Stimulated activated CD8-positive, alpha-beta memory T cell treated with anti-CD3 and anti-CD28 coated beads, Interleukin-7, amount 100 ng/mL, for 4 hours (primary cell): ENCODE data around the gene ZNF19.
"Not testable (repeated sequence)": the region's sequence is repeated elsewhere in the genome, so short reads cannot be mapped to it uniquely, and the experiment has no call there.

Experiments used
- DNase-seq, 2 donors: peaks; one replicate each; pipeline ENCODE4 v3.0.0-alpha.2; 2020; ENCODE audit warnings: low read depth in 2 of 2

ZNF19 gene

DNA sequence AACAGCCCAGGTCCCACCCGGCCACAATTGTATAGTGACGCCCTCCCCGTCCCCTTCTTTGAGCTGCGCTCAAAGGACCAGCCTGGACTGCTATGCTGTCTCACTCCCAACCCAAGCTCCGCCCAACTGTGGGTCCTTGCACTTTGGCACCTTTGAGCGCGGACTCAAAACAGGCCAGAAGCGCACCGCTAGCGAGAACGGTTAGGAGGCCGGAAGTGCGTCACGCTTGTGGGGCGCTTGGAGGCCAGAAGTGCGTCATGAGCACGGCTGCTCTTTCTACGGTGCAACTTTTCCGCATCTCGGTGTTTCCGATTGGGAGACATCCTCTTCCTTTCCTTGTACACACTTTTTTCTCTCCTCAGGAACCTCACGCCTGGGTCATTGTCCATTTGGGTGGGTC is at the start of gene ZNF19:
Gene ZNF19, minus strand, starts transcription at position 203 of the 400 bp plus-strand sequence. CDS start 7,210 bp downstream, outside the sequence.
- DNase-seq, result no peak

DNA sequence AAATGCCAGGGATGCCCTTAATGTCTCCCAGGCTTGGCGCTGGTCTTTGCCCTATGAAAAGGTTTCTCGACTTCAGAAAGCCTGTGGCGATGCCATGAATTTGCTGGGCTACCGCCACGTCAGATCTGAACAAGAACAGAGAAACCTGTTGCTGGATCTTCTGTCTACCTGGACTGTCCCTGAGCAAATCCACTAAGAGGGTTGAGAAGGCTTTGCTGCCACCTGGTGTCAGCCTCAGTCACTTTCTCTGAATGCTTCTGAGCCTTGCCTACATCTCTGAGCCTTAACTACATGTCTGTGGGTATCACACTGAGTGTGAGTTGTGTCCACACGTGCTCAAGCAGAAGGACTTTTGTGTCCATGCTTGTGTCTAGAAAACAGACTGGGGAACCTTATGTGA is 48.5 kb upstream of the ZNF19 start:
- DNase-seq, result no peak

DNA sequence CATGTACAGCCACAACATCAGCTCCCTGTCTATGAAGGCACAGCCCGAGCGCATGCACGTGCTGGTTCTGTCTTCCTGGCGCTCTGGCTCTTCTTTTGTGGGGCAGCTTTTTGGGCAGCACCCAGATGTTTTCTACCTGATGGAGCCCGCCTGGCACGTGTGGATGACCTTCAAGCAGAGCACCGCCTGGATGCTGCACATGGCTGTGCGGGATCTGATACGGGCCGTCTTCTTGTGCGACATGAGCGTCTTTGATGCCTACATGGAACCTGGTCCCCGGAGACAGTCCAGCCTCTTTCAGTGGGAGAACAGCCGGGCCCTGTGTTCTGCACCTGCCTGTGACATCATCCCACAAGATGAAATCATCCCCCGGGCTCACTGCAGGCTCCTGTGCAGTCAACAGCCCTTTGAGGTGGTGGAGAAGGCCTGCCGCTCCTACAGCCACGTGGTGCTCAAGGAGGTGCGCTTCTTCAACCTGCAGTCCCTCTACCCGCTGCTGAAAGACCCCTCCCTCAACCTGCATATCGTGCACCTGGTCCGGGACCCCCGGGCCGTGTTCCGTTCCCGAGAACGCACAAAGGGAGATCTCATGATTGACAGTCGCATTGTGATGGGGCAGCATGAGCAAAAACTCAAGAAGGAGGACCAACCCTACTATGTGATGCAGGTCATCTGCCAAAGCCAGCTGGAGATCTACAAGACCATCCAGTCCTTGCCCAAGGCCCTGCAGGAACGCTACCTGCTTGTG is 47.8 kb upstream of the ZNF19 start:
- no peak for DNase-seq

DNA sequence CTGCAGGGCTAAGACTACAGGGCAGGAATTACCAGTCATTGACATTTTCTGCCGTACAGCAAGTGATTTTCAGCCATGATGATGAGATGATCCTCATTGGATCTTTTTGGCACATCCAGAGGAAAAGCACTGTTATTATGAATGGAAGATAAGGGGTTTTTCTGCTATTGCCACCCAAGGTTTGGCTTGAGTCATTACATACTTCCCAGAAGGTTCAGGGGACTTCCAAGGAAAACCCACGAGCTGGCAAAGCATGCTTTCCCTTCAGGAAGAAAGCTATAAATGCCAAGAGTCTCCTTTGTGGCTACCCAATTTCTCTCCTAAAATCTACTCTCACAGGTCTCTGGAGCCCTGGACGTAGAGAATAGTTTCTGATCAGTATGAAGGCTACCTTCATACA is 43.2 kb upstream of the ZNF19 start:
- no peak for DNase-seq

- no peak for DNase-seq
Observed at GRCh38 chr16:71528863-71529262, 39.7 kb upstream of the ZNF19 start.

DNA sequence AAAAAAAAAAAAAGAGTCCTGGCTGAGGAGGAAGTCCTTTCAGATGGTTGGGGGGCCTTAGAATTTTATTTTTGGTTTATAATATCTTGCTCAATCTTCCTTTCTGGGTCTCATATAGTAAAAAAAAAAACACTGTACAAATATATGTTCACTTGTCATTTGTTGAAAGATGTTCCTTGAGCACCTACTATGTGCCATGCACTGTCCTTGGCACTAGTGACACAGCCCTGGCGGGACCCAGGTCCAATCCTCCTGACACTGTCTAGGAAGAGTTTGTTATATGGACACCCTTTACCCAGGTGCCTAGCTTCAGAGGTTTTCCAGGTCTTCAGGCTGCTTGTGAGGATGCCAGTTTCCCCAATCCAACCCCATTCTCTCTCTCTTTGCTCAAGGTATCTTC is 39.1 kb upstream of the ZNF19 start:
- no peak for DNase-seq

GRCh38 chr16:71526111-71526631 is 37.0 kb upstream of the ZNF19 start, which contains the start of gene CHST4:
Gene CHST4 (plus strand): TSS chr16:71526426. CDS start chr16:71536678, 10,252 bp downstream.
- no peak for DNase-seq

DNA sequence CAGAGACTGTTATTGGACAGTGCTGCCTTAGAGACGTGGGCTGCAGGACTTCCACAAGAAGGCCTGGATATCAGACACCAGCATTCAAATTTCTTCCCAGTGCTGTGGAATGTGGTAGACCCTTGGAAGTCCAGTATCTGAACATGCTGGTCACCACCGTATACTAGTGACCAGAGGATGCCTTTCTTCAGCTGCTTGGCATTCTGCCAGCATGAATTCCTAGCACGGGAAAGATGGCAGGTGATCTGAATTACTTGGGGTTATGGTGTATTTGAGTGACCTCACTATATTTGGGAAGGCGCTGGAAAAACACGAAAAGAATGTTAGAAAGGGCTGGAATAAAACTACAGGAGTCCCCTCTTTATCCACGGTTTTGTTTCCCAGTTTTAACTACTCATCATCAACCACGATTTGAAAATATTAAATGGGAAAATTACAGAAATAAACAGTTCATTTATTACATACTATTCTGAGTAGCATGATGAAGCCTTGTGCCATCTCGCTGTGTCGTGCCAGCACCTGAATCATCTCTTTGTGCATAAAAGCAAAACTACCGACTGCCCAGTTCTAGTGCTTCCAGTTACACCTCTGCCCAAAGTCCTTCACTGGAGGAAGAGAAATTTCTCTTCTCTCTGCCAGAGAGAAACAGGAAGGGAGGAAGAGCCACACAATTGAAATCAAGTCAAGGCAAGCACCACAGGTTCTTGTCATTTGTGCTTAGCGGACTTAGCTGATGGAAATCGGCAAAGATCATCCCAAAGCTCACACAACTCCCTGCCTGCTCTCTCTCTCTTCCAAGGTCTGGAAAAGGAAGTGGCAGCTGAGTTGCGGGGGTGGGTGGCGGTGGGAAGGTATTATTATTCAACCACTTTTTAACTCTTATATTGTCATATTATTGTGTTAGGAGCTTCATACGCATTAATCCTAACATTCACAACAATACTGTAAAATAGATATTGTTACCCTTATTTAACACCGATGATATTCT is 35.7 kb upstream of the ZNF19 start:
- no peak for DNase-seq

GRCh38 chr16:71520550-71520949 is 31.4 kb upstream of the ZNF19 start:
- no peak for DNase-seq

DNA sequence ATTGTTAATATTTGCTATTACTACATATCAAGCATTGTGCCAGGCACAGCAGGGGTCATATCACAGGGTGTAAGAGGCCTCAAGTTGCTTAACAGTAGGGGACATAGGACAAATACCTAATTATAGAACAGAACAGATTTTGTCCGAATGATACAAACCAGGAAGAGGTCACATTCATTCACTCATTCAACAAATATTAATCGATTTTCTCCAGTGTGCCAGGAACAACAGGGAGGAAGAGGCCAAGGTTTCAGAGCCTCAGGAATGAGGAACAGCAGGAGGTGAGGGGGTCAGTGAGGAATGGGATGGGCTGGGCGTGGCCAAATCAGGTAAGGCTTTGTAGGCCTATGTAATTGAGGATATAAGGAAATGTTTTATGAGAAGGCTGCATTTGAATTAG is 25.9 kb upstream of the ZNF19 start:
- DNase-seq, result no peak

- DNase-seq, result no peak
Observed at GRCh38 chr16:71514476-71514875, 25.4 kb upstream of the ZNF19 start.

GRCh38 chr16:71513302-71513701 is 24.2 kb upstream of the ZNF19 start:
- DNase-seq, result no peak

DNA sequence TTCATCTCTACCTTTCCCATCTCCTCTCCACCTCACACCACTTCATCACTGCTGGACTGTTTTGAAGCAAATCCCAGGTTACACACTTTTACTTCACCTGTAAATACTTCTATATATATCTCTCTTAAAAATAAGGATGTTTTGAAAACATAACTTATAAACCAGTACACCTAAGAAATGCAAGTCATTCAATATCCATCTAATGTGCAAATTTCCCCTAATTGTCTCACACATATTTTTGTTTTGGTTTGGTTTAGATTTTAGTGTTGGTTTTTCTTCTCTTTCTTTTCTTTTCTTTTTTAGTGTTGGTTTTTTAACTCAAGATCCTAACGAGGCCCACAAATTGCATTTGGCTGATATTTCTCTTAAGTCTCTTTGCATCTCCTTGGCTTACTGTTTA is 17.9 kb upstream of the ZNF19 start:
- no peak for DNase-seq

DNA sequence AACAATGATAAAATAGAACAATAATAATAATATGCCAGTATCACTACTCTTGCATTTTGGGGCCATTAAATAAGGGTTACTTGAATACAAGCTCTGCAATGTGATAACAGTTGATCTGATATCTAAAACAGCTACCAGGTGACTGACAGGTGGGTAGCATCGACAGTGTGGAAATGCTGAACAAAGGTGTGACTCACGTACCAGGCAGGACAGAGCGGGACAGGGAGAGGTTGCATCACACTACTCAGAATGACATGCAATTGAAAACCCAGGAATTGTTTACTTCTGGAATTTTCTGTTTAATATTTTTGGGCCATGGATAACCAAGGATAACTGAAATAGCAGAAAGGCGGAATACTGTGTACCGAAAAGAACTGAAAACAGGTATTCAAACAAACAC is 15.8 kb upstream of the ZNF19 start:
- DNase-seq, result no peak

DNA sequence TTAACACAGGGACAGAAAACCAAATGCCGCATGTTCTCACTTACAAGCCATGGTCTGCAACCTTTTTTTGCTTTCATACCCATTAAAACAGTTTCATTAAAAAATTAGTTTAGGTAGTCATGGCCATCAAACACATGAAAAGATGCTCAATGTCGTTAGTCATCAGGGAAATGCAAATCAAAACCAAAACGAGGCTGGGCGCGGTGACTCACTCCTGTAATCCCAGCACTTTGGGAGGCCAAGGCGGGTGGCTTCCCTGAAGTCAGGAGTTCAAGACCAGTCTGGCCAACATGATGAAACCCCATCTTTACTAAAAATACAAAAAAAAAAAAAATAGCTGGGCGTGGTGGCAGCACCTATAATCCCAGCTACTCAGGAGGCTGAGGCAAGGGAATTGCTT is 14.9 kb upstream of the ZNF19 start:
- not testable (repeated sequence) for DNase-seq

- no peak for DNase-seq
Observed at GRCh38 chr16:71501547-71501946, 12.4 kb upstream of the ZNF19 start.

DNA sequence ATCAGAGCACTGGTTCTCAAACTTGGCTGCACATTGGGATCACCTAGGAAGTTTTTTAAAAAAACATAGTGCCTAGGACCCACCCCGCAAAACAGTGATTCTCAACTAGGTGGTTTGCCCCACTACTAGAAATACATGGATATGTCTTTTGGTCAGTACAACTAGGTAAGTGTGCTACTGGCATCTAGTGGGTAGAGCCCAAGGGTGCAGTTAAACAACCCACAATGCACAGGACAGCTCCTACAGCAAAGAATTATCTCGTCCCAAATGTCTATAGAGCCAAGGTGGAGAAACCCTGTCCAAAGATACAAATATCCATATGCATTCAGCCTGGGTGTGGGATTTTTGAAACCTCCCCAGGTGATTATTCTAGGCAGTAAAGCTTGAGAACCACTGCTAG is 11.8 kb upstream of the ZNF19 start:
- no peak for DNase-seq

DNA sequence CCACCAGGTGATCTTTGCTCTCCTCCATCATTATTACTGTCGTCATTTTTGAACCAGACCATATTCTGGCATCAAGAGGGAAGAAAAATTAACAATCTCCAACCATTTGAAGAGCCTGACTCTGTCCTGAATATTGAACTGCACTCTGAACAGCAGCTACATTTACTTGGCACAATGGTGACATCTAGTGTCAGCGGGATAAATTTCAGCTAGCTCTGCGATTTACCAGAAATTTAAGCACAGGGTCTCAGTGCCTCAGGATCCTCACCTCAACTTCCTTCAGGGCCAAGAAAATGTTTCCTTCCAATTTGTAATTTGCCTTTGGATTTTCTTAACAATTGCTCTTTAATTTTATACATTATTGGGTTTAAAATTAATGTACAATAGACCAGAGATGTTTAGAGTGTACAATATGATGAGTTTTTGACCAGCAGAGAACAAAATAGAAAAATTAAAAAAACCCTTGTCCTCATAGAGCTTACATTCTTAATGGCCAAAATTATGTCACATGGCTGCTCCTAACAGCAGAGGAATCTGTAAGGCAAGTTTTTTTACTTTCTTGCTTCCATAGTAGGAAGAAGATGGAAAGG is 10.7 kb upstream of the ZNF19 start:
- peak in 1 of 2 donors; percentile 7 for DNase-seq

- no peak for DNase-seq
Observed at GRCh38 chr16:71498031-71498430, 8.9 kb upstream of the ZNF19 start.

- DNase-seq, result no peak
Observed at GRCh38 chr16:71493213-71493612, 4.1 kb upstream of the ZNF19 start.

DNA sequence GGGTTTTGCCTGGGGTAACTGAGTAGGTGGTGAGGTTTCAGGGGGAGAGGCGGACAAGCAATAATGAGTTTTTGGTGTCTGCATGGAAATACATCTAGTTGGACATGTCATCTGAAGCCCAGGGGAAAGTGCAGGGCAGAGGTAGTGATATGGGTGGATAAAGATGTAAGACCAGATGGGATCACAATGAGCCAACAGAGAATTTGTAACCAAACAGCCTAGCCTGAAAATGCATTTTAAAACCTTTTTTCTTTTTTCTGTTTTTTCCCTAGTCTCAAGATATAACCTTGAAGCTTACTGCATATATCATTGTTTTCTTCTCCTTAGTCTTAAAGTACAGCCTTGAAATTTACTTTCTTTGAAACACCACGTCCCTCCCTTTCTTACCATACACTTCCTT is 3.7 kb upstream of the ZNF19 start:
- DNase-seq, result no peak

DNA sequence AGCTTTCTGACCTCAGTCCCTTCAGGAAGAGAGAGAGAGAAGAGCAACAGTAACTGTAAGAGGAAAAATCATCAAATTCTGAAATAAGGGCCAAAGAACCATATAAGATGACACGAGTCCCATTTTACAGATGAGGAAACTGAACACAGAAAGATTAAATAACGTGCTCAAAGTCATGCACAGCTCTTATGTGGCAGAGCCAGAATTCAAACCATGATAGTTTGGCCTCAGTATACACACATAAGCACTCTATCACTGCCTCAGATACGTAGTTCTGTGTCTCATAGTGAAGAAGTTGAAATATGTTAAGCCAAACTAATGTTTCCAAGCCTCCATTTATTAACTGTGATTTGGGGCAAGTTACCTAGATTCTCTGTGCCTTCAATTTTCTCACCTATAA is 1.9 kb upstream of the ZNF19 start:
- no peak for DNase-seq
